Neural progenitor cell (in vitro differentiated cells): ENCODE results near the gene OR2A25. TPM values are rescaled to one million over a fixed set of nuclear protein-coding genes. Genes with fewer than 3 reads are reported as not detected.

Source experiments
- DNase-seq: peaks from one replicate; pipeline ENCODE4 v3.0.0-alpha.2; 2016; ENCODE audit warnings: low spot score
- H2AFZ ChIP-seq: fragments of 200-600 bp; sonication (generic); replicated peaks from 2 replicates; pipeline ENCODE4 v1.6.1; 2016; ENCODE audit warnings: antibody characterized with exemption
- H3F3A ChIP-seq: fragments of 200-600 bp; sonication (generic); 2 replicates; pipeline ENCODE4 v1.6.1; 2016; ENCODE audit warnings: antibody characterized with exemption, low read depth
- H3K27ac ChIP-seq: fragments of 200-600 bp; sonication (generic); 2 replicates; pipeline ENCODE4 v1.5.1; 2016; ENCODE audit warnings: mild to moderate bottlenecking
- H3K27me3 ChIP-seq: fragments of 200-600 bp; sonication (generic); 2 replicates; pipeline ENCODE4 v1.6.1; 2016; ENCODE audit warnings: mild to moderate bottlenecking, moderate library complexity
- H3K36me3 ChIP-seq: fragments of 200-600 bp; sonication (generic); 2 replicates; pipeline ENCODE4 v1.5.1; 2016
- H3K4me1 ChIP-seq: fragments of 200-600 bp; sonication (generic); 2 replicates; pipeline ENCODE4 v1.6.1; 2016; ENCODE audit warnings: mixed run types
- H3K4me2 ChIP-seq: fragments of 200-600 bp; sonication (generic); 2 replicates; pipeline ENCODE4 v1.6.1; 2016
- H3K4me3 ChIP-seq: fragments of 200-600 bp; sonication (generic); 2 replicates; pipeline ENCODE4 v1.5.1; 2016
- H3K79me2 ChIP-seq: fragments of 200-600 bp; sonication (generic); 2 replicates; pipeline ENCODE4 v1.6.1; 2016; ENCODE audit warnings: low read depth
- H3K9ac ChIP-seq: fragments of 200-600 bp; sonication (generic); 2 replicates; pipeline ENCODE4 v1.6.1; 2016
- H3K9me3 ChIP-seq: fragments of 200-600 bp; sonication (generic); 2 replicates; pipeline ENCODE4 v1.5.1; 2016; ENCODE audit warnings: low read depth
- H4K20me1 ChIP-seq: fragments of 200-600 bp; sonication (generic); 2 replicates; pipeline ENCODE4 v1.6.1; 2016; ENCODE audit warnings: low read depth
- H3K27ac Mint-ChIP-seq: 3 replicates; pipeline ENCODE4 v1.8.0; 2021; ENCODE audit warnings: mixed read lengths
- H3K27me3 Mint-ChIP-seq: 2 replicates; pipeline ENCODE4 v1.8.0; 2022; ENCODE audit warnings: low read depth, mild to moderate bottlenecking, inconsistent platforms, moderate library complexity, mixed read lengths; ENCODE audit not compliant: insufficient read depth
- H3K36me3 Mint-ChIP-seq: 3 replicates; pipeline ENCODE4 v1.8.0; 2021; ENCODE audit warnings: mixed read lengths
- H3K4me1 Mint-ChIP-seq: 3 replicates; pipeline ENCODE4 v1.8.0; 2021; ENCODE audit warnings: mixed read lengths
- H3K4me3 Mint-ChIP-seq: 3 replicates; pipeline ENCODE4 v1.8.0; 2021; ENCODE audit warnings: mild to moderate bottlenecking, moderate library complexity, mixed read lengths
- H3K9me3 Mint-ChIP-seq: 3 replicates; pipeline ENCODE4 v1.8.0; 2020; ENCODE audit warnings: mixed read lengths
- EZH2 ChIP-seq: fragments of 200-600 bp; sonication (generic); IDR thresholded peaks from 2 replicates; pipeline ENCODE4 v1.6.1; 2017; ENCODE audit warnings: antibody characterized with exemption, mild to moderate bottlenecking, moderate library complexity
- EZH2phosphoT487 ChIP-seq: fragments of 200-600 bp; sonication (generic); IDR thresholded peaks from 2 replicates; pipeline ENCODE4 v1.6.1; 2017; ENCODE audit warnings: antibody characterized with exemption
- total RNA-seq: library from RNA; depleted of rRNA; stranded (reverse); fragments of >200 nt; gene quantifications from 2 replicates; pipeline ENCODE4 v1.2.3, GENCODE V29; 2015; ENCODE audit warnings: low replicate concordance
- TF ChIP-seq, protein P1 (sequence below): fragments of 200-600 bp; sonication (generic); IDR thresholded peaks from 2 replicates; pipeline ENCODE4 v1.5.1; 2017; ENCODE audit warnings: antibody characterized with exemption, mild to moderate bottlenecking

OR2A25 gene
- total RNA-seq, 1 donor from 2014 or later, result not detected

DNA sequence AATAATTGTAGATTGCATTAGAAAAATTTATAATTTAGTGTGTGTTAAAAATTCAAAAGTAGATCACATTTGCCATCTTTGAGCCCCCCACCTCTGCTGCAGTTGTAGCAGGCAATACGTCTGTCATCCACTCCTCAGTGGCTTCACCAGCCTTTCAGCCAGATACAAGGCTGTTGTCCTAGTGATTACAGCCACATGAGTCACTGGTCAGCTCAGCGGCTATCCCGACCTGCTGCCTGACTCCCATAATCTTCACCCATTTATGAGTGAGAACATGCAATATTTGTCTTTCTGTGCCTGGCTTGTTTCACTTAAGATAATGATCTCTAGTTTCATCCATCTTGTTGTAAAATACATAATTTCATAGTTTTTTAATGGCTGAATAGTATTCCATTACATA lies 11.7 kb upstream of the OR2A25 start:
- no peak overlapping the region for H3K27ac Mint-ChIP-seq
- Histone ChIP-seq H3F3A (no peaks in the 10 kb centered on the region), H2AFZ (no peak overlapping the region), H3K9ac (no peak overlapping the region), H4K20me1 (no peaks in the 10 kb centered on the region), H3K4me1 (no peaks in the 10 kb centered on the region), H3K27me3 (no peaks in the 10 kb centered on the region), H3K9me3 (no peaks in the 10 kb centered on the region), H3K79me2 (no peaks in the 10 kb centered on the region), H3K27ac (no peak overlapping the region), H3K4me3 (no peak overlapping the region), H3K36me3 (no peaks in the 10 kb centered on the region), H3K4me2 (no peak overlapping the region)
- no peaks in the 10 kb centered on the region for H3K9me3 Mint-ChIP-seq
- H3K4me1 Mint-ChIP-seq, result no peaks in the 10 kb centered on the region
- no peak overlapping the region for H3K4me3 Mint-ChIP-seq
- TF ChIP-seq EZH2 (no peak), EZH2phosphoT487 (no peak)
- TF ChIP-seq, protein P1, sequence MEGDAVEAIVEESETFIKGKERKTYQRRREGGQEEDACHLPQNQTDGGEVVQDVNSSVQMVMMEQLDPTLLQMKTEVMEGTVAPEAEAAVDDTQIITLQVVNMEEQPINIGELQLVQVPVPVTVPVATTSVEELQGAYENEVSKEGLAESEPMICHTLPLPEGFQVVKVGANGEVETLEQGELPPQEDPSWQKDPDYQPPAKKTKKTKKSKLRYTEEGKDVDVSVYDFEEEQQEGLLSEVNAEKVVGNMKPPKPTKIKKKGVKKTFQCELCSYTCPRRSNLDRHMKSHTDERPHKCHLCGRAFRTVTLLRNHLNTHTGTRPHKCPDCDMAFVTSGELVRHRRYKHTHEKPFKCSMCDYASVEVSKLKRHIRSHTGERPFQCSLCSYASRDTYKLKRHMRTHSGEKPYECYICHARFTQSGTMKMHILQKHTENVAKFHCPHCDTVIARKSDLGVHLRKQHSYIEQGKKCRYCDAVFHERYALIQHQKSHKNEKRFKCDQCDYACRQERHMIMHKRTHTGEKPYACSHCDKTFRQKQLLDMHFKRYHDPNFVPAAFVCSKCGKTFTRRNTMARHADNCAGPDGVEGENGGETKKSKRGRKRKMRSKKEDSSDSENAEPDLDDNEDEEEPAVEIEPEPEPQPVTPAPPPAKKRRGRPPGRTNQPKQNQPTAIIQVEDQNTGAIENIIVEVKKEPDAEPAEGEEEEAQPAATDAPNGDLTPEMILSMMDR, result no peak
- no peak for DNase-seq
- H3K36me3 Mint-ChIP-seq, result no peaks in the 10 kb centered on the region
- no peaks in the 10 kb centered on the region for H3K27me3 Mint-ChIP-seq

DNA sequence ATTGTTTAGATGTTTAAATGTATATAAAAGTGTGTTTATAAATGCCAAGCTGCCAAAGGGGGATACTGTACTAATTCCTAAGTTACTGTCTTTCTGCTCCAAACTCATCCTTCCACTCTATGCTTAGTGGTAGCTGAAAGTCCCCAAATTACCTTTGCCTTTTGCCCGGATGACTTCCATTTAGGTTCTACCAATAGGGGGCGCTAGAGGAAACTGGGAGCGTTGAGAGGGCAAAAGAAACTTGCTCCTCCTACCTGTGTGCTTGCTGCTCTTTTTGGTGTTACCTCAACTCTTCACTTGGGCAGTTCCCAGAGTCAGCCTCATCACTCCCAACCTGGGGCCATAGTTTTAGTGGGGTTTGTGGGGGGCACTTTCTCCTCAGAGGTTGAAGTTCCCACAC lies 5.9 kb upstream of the OR2A25 start:
- H3K4me1 Mint-ChIP-seq, result no peaks in the 10 kb centered on the region
- no peaks in the 10 kb centered on the region for H3K36me3 Mint-ChIP-seq
- DNase-seq, result peak; percentile 14
- Histone ChIP-seq H3K9ac (no peak overlapping the region), H3F3A (no peaks in the 10 kb centered on the region), H3K27me3 (no peaks in the 10 kb centered on the region), H3K79me2 (no peaks in the 10 kb centered on the region), H3K4me1 (no peaks in the 10 kb centered on the region), H3K36me3 (no peaks in the 10 kb centered on the region), H3K4me2 (no peak overlapping the region), H2AFZ (no peak overlapping the region), H3K9me3 (no peaks in the 10 kb centered on the region), H4K20me1 (no peaks in the 10 kb centered on the region), H3K27ac (no peak overlapping the region), H3K4me3 (no peak overlapping the region)
- H3K9me3 Mint-ChIP-seq, result no peaks in the 10 kb centered on the region
- TF ChIP-seq, protein P1, result peak; percentile 61
- TF ChIP-seq EZH2, result no peak
- H3K27ac Mint-ChIP-seq, result no peak overlapping the region
- no peaks in the 10 kb centered on the region for H3K27me3 Mint-ChIP-seq
- no peak overlapping the region for H3K4me3 Mint-ChIP-seq

DNA sequence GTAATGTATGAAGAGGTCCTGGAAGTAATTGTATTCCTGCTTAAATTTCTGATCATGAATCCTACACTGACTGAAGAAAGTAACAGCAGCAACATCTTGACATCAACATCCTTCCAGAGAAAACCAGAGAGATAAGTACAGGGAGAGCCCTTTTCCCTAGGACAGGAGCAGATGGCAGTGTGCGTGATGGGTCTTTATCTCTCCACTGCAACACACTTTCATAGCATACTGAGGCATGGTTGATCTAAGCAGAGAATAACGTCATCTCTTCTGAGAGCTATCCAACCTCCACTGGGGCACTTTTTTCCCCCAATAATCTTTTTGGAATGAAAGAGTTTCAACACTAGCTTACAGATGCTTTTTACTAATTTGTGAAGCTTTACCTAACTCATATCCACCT lies 342 bp downstream of the OR2A25 start:
- Mint-ChIP-seq H3K27me3 (no peaks in the 10 kb centered on the region), H3K9me3 (no peaks in the 10 kb centered on the region), H3K4me3 (no peak overlapping the region)

More for the DNA sequence above, 342 bp downstream of the OR2A25 start:
- Histone ChIP-seq H3K27me3 (no peaks in the 10 kb centered on the region), H3K27ac (no peak overlapping the region), H3K79me2 (no peaks in the 10 kb centered on the region), H3F3A (no peaks in the 10 kb centered on the region), H3K4me3 (no peak overlapping the region), H2AFZ (no peak overlapping the region), H4K20me1 (no peaks in the 10 kb centered on the region), H3K9me3 (no peaks in the 10 kb centered on the region), H3K9ac (no peak overlapping the region), H3K36me3 (no peaks in the 10 kb centered on the region), H3K4me2 (no peak overlapping the region), H3K4me1 (no peaks in the 10 kb centered on the region)
- Mint-ChIP-seq H3K27ac (no peak overlapping the region), H3K36me3 (no peaks in the 10 kb centered on the region), H3K4me1 (no peaks in the 10 kb centered on the region)
- TF ChIP-seq EZH2 (no peak), EZH2phosphoT487 (no peak)
- TF ChIP-seq, protein P1, result no peak
- DNase-seq, result no peak
